Loucy (cell line): ENCODE measurements around the gene GPLD1.

Source experiments
- EZH2phosphoT487 ChIP-seq: fragments of 200-600 bp; IDR thresholded peaks from 2 replicates; pipeline ENCODE4 v1.6.1; 2018; ENCODE audit warnings: antibody characterized with exemption, mild to moderate bottlenecking, moderate library complexity, borderline replicate concordance
- TF ChIP-seq, protein P1 (sequence below): fragments of 200-600 bp; sonication (generic); conservative IDR thresholded peaks from 2 replicates; pipeline ENCODE4 v1.5.1; 2014; ENCODE audit warnings: mild to moderate bottlenecking, antibody characterized with exemption, low read length

DNA sequence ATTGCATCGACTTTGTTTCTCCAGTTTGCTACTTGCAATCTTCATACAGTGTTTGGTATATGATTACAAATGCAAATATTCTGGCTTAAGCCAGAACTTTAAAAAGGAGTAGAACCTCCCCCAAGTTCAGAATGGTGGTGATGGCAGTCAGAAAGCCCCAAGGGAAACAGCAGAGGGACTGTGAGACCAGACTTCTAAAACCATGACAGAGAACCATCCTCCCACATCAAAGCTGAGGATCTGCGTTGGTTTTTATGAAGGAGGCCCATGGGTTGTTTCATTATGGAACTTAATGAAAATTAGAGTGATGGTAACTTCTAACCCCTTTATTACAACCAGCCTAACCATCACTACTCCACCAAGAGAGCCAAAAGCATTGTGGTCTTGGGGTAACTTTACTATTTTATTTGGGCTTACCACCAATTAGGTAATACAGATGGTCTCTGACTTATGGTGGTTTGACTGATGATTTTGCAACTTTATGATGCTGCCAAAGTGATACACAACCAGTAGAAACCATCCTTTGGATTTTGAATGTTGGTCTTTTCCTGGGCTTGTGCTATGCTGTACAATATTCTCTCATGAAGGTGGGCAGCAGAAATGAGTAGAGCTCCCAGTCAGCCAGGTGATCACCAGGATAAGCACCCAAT, 97.5 kb downstream of the GPLD1 start:
- TF ChIP-seq, protein P1, sequence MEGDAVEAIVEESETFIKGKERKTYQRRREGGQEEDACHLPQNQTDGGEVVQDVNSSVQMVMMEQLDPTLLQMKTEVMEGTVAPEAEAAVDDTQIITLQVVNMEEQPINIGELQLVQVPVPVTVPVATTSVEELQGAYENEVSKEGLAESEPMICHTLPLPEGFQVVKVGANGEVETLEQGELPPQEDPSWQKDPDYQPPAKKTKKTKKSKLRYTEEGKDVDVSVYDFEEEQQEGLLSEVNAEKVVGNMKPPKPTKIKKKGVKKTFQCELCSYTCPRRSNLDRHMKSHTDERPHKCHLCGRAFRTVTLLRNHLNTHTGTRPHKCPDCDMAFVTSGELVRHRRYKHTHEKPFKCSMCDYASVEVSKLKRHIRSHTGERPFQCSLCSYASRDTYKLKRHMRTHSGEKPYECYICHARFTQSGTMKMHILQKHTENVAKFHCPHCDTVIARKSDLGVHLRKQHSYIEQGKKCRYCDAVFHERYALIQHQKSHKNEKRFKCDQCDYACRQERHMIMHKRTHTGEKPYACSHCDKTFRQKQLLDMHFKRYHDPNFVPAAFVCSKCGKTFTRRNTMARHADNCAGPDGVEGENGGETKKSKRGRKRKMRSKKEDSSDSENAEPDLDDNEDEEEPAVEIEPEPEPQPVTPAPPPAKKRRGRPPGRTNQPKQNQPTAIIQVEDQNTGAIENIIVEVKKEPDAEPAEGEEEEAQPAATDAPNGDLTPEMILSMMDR = no peak
- no peak for TF ChIP-seq EZH2phosphoT487
